Fibroblast of villous mesenchyme (primary cell): ENCODE results near the gene CSF2. TPM values are rescaled to one million over a fixed set of nuclear protein-coding genes. Genes with fewer than 3 reads are reported as not detected.

ENCODE experiments used
- DNase-seq: peaks from one replicate; pipeline ENCODE4 v3.0.0-alpha.2; 2010; ENCODE audit warnings: low read depth
- H3K4me3 ChIP-seq: 2 replicates; pipeline ENCODE4 v1.5.1; 2011; ENCODE audit warnings: low read depth, mild to moderate bottlenecking, low read length
- total RNA-seq: library from RNA; depleted of rRNA; stranded (reverse); fragments of >200 nt; gene quantifications from 2 replicates; pipeline ENCODE4 v1.2.3, GENCODE V29; 2012
- TF ChIP-seq, protein P1 (sequence below): IDR thresholded peaks from 2 replicates; pipeline ENCODE4 v1.5.1; 2012; ENCODE audit warnings: low read depth, mild to moderate bottlenecking, low read length; ENCODE audit not compliant: insufficient read depth

Gene CSF2
- total RNA-seq, 1 donor, result 0.43 TPM

DNA sequence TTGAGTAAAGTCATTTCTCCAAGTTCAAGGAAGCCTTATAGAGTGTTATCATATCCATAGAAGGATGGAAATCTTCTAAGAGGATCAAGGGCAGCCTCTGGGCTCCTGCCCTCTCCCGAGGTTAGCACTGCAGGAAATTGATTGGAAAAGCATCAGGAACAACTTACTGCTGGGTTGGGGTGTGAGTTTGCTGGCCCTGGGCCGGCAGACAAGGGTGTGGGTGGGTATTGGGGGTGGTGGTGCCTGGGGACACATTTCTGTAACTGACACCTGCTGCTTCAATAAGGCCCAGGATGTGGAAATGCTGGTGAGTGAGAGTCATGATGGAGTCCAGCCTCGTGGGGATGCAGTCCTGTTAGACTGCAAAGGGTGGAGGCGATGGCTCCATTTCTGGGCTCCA lies 5.5 kb downstream of the CSF2 start:
- TF ChIP-seq, protein P1, sequence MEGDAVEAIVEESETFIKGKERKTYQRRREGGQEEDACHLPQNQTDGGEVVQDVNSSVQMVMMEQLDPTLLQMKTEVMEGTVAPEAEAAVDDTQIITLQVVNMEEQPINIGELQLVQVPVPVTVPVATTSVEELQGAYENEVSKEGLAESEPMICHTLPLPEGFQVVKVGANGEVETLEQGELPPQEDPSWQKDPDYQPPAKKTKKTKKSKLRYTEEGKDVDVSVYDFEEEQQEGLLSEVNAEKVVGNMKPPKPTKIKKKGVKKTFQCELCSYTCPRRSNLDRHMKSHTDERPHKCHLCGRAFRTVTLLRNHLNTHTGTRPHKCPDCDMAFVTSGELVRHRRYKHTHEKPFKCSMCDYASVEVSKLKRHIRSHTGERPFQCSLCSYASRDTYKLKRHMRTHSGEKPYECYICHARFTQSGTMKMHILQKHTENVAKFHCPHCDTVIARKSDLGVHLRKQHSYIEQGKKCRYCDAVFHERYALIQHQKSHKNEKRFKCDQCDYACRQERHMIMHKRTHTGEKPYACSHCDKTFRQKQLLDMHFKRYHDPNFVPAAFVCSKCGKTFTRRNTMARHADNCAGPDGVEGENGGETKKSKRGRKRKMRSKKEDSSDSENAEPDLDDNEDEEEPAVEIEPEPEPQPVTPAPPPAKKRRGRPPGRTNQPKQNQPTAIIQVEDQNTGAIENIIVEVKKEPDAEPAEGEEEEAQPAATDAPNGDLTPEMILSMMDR, result no peak
- H3K4me3 ChIP-seq, result no peak overlapping the region
- DNase-seq, result no peak

- H3K4me3 ChIP-seq, result no peak overlapping the region
Observed at GRCh38 chr5:132079619-132080018, 6.0 kb downstream of the CSF2 start.

GRCh38 chr5:132080595-132080994 lies 7.0 kb downstream of the CSF2 start:
- TF ChIP-seq, protein P1, result no peak
- no peak for DNase-seq
- H3K4me3 ChIP-seq, result no peak overlapping the region

More at GRCh38 chr5:132079619-132080018, 6.0 kb downstream of the CSF2 start:
- no peak for DNase-seq
- TF ChIP-seq, protein P1, result no peak

GRCh38 chr5:132081458-132081857 lies 7.9 kb downstream of the CSF2 start:
- no peak overlapping the region for H3K4me3 ChIP-seq
- TF ChIP-seq, protein P1, result no peak
- no peak for DNase-seq

DNA sequence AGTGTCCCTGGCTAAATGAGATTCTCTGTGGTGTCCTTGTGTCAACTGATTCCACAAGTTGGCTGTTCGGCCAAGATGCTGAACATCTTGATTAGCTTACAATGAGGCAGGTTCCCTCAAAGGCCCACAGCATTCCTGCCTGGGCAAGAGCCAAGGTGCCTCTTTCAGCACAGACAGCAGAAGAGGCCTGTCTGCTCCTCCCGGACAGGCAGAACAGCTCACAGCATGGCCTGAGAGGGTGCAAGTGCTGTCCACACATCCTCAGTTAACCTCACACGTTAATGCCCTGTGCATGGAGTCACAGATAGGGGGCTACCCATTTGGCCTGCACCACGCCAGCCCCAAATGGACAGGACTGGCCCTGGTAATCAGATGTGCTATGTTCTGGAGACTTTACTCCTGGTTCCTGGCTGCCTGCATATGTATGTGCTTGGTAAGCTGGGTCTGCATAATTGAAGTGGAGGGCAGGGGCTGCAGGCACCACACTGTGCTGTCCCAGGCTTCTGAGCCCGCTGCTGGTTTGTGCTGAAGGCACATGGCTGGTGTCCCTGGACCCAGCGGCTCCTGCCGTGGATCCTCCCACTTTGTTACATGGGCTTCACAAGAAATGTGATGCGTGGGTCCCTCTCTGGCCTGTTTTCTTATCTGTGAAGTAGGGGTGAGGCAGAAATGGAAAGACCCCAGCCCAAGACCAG lies 8.9 kb downstream of the CSF2 start:
- no peak overlapping the region for H3K4me3 ChIP-seq
- DNase-seq, result no peak
- TF ChIP-seq, protein P1, result no peak

- H3K4me3 ChIP-seq, result no peak overlapping the region
- TF ChIP-seq, protein P1, result no peak
- no peak for DNase-seq
Observed at GRCh38 chr5:132083071-132083678, 9.6 kb downstream of the CSF2 start.
